H9 (cell line): ENCODE results near the gene ECEL1. TPM values are rescaled to one million over a fixed set of nuclear protein-coding genes. Genes with fewer than 3 reads are reported as not detected.

Experiments
- DNase-seq: peaks from one replicate; pipeline ENCODE4 v3.0.0-alpha.2; 2017
- H2AFZ ChIP-seq: one replicate; pipeline ENCODE4 v1.6.1; 2013; ENCODE audit warnings: mild to moderate bottlenecking, low read length, control low read depth, moderate library complexity
- H2AK5ac ChIP-seq: 2 replicates; pipeline ENCODE4 v1.6.1; 2013; ENCODE audit warnings: low read length, control low read depth, mixed read lengths; ENCODE audit not compliant: insufficient read length
- H2BK120ac ChIP-seq: one replicate; pipeline ENCODE4 v1.6.1; 2013; ENCODE audit warnings: low read depth, mild to moderate bottlenecking, low read length, control low read depth, inconsistent platforms; ENCODE audit not compliant: poor library complexity, severe bottlenecking
- H2BK12ac ChIP-seq: 2 replicates; pipeline ENCODE4 v1.6.1; 2013; ENCODE audit warnings: low read length, control low read depth, mixed read lengths, low read depth; ENCODE audit not compliant: insufficient read length
- H2BK15ac ChIP-seq: 2 replicates; pipeline ENCODE4 v1.6.1; 2013; ENCODE audit warnings: low read depth, low read length, control low read depth
- H2BK20ac ChIP-seq: one replicate; pipeline ENCODE4 v1.6.1; 2013; ENCODE audit warnings: low read depth, mild to moderate bottlenecking, low read length, control low read depth, inconsistent platforms; ENCODE audit not compliant: poor library complexity, severe bottlenecking
- H2BK5ac ChIP-seq: 2 replicates; pipeline ENCODE4 v1.6.1; 2013; ENCODE audit warnings: low read length, control low read depth, mixed read lengths; ENCODE audit not compliant: insufficient read length
- H3K14ac ChIP-seq: 2 replicates; pipeline ENCODE4 v1.6.1; 2013; ENCODE audit warnings: low read length, control low read depth; ENCODE audit not compliant: insufficient read depth
- H3K18ac ChIP-seq: 2 replicates; pipeline ENCODE4 v1.6.1; 2013; ENCODE audit warnings: low read depth, mild to moderate bottlenecking, mixed read lengths, low read length, control low read depth; ENCODE audit not compliant: insufficient read length
- H3K23ac ChIP-seq: 2 replicates; pipeline ENCODE4 v1.6.1; 2013; ENCODE audit warnings: low read length, control low read depth, mixed read lengths, low read depth; ENCODE audit not compliant: insufficient read length
- H3K23me2 ChIP-seq: 2 replicates; pipeline ENCODE4 v1.6.1; 2013; ENCODE audit warnings: low read depth, mild to moderate bottlenecking, mixed read lengths, low read length, control low read depth; ENCODE audit not compliant: insufficient read length, poor library complexity, severe bottlenecking
- H3K27ac ChIP-seq: 2 replicates; pipeline ENCODE4 v1.5.1; 2013; ENCODE audit warnings: low read length, control low read depth, mixed read lengths, low read depth; ENCODE audit not compliant: insufficient read length
- H3K27me3 ChIP-seq: 2 replicates; pipeline ENCODE4 v1.6.1; 2013; ENCODE audit warnings: low read length, control low read depth, inconsistent platforms; ENCODE audit not compliant: insufficient read depth
- H3K4ac ChIP-seq: 2 replicates; pipeline ENCODE4 v1.6.1; 2013; ENCODE audit warnings: low read depth, mild to moderate bottlenecking, control low read depth, inconsistent platforms, low read length, moderate library complexity
- H3K4me1 ChIP-seq: 2 replicates; pipeline ENCODE4 v1.6.1; 2013; ENCODE audit warnings: low read length, control low read depth, inconsistent platforms; ENCODE audit not compliant: insufficient read depth
- H3K4me2 ChIP-seq: 2 replicates; pipeline ENCODE4 v1.6.1; 2013; ENCODE audit warnings: low read length, control low read depth, mixed read lengths; ENCODE audit not compliant: insufficient read length, insufficient read depth
- H3K56ac ChIP-seq: 2 replicates; pipeline ENCODE4 v1.6.1; 2013; ENCODE audit warnings: low read depth, mild to moderate bottlenecking, mixed read lengths, low read length, control low read depth; ENCODE audit not compliant: insufficient read length
- H3K79me1 ChIP-seq: 2 replicates; pipeline ENCODE4 v1.6.1; 2013; ENCODE audit warnings: low read depth, mild to moderate bottlenecking, moderate library complexity, low read length, control low read depth, inconsistent platforms; ENCODE audit not compliant: insufficient read depth, poor library complexity, severe bottlenecking
- H3K79me2 ChIP-seq: 2 replicates; pipeline ENCODE4 v1.6.1; 2013; ENCODE audit warnings: low read length, control low read depth, inconsistent platforms; ENCODE audit not compliant: insufficient read depth
- H3K9ac ChIP-seq: 2 replicates; pipeline ENCODE4 v1.6.1; 2013; ENCODE audit warnings: low read length, control low read depth, mixed read lengths; ENCODE audit not compliant: insufficient read length; ENCODE audit errors: extremely low read depth
- H3K9me3 ChIP-seq: one replicate; pipeline ENCODE4 v1.6.1; 2013; ENCODE audit warnings: low read depth, low read length, inconsistent platforms; ENCODE audit not compliant: control insufficient read depth
- H3T11ph ChIP-seq: one replicate; pipeline ENCODE4 v1.6.1; 2013; ENCODE audit warnings: mild to moderate bottlenecking, low read length, control low read depth, inconsistent platforms
- H4K20me1 ChIP-seq: one replicate; pipeline ENCODE4 v1.6.1; 2013; ENCODE audit not compliant: control insufficient read depth, insufficient read length, insufficient read depth
- H4K5ac ChIP-seq: 2 replicates; pipeline ENCODE4 v1.6.1; 2013; ENCODE audit warnings: low read depth, mild to moderate bottlenecking, mixed read lengths, low read length, control low read depth; ENCODE audit not compliant: insufficient read length
- H4K8ac ChIP-seq: replicated peaks from 2 replicates; pipeline ENCODE4 v1.6.1; 2013; ENCODE audit warnings: low read length, control low read depth, mixed read lengths, low read depth; ENCODE audit not compliant: insufficient read length
- H4K91ac ChIP-seq: 2 replicates; pipeline ENCODE4 v1.6.1; 2013; ENCODE audit warnings: low read depth, mild to moderate bottlenecking, moderate library complexity, mixed read lengths, low read length, control low read depth; ENCODE audit not compliant: insufficient read length
- H3K27ac Mint-ChIP-seq, 3 experiments: 2 replicates in 2 of 3; 3 replicates in 1 of 3; pipeline ENCODE4 v1.8.0; 2020 to 2021; ENCODE audit warnings: mixed read lengths in 3 of 3, mild to moderate bottlenecking in 1 of 3, moderate library complexity in 1 of 3
- H3K27me3 Mint-ChIP-seq: 2 replicates; pipeline ENCODE4 v1.8.0; 2021; ENCODE audit warnings: low read depth, mild to moderate bottlenecking, moderate library complexity, mixed read lengths
- H3K36me3 Mint-ChIP-seq, 3 experiments: 2 replicates in 2 of 3; 3 replicates in 1 of 3; pipeline ENCODE4 v1.8.0; 2020 to 2021; ENCODE audit warnings: low read depth in 3 of 3, mixed read lengths in 3 of 3; ENCODE audit not compliant: insufficient read depth in 1 of 3
- H3K4me1 Mint-ChIP-seq, 2 experiments: 2 replicates each; pipeline ENCODE4 v1.8.0; 2020; ENCODE audit warnings: mixed read lengths in 2 of 2
- H3K4me3 Mint-ChIP-seq, 2 experiments: 2 replicates in 1 of 2; 3 replicates in 1 of 2; pipeline ENCODE4 v1.8.0; 2020 to 2021; ENCODE audit warnings: mild to moderate bottlenecking in 2 of 2, mixed read lengths in 2 of 2, moderate library complexity in 1 of 2
- H3K9me3 Mint-ChIP-seq, 2 experiments: 2 replicates in 1 of 2; 3 replicates in 1 of 2; pipeline ENCODE4 v1.8.0; 2020; ENCODE audit warnings: mild to moderate bottlenecking in 2 of 2, mixed read lengths in 2 of 2, moderate library complexity in 1 of 2
- CTCF ChIP-seq: fragments of 200-600 bp; sonication (generic); conservative IDR thresholded peaks from 3 replicates; pipeline ENCODE4 v1.8.0; 2021; ENCODE audit warnings: antibody characterized with exemption, mild to moderate bottlenecking
- WGBS: extraction: QIAGEN DNeasy Blood & Tissue Kit; methylation state at CpG from one replicate; pipeline ENCODE4 v1.1.7; 2013; ENCODE audit warnings: missing lambda C conversion rate, low lambda C conversion rate, mixed read lengths; ENCODE audit not compliant: insufficient read length; ENCODE audit errors: extremely low coverage; 5-methylcytosine and 5-hydroxymethylcytosine counted together
- total RNA-seq: library from RNA; stranded (reverse); gene quantifications from 2 replicates; pipeline ENCODE4 v1.2.1, GENCODE V29; 2021

ECEL1 gene
- total RNA-seq, 1 experiment from 2014 or later: 8.4 TPM

- H3K27ac ChIP-seq: no peak overlapping the region
- no peak overlapping the region for H2AK5ac ChIP-seq
- H3K4me2 ChIP-seq: no peak overlapping the region
- H3K9ac ChIP-seq: no peak overlapping the region
- H3K9me3 Mint-ChIP-seq: no peaks in the 10 kb centered on the region; a peak in 1 of 5 replicates
- TF ChIP-seq CTCF: no peak
- WGBS: no CpG with 5 or more reads among the region's 12 CpGs
- no peak overlapping the region for H3K4me3 Mint-ChIP-seq
- no peaks in the 10 kb centered on the region; the same call in 1 of the 2 replicates for H3K27me3 ChIP-seq
- no peak overlapping the region for H2AFZ ChIP-seq
- no peak overlapping the region for H2BK12ac ChIP-seq
- no peaks in the 10 kb centered on the region for H3K79me2 ChIP-seq
- no peak overlapping the region for H2BK5ac ChIP-seq
- no peak overlapping the region for H2BK120ac ChIP-seq
- no peaks in the 10 kb centered on the region for H3K23me2 ChIP-seq
- no peak overlapping the region for H3K14ac ChIP-seq
- H4K91ac ChIP-seq: no peak overlapping the region
- no peak overlapping the region for H3K56ac ChIP-seq
- no peaks in the 10 kb centered on the region for H3K4me1 ChIP-seq
- H2BK20ac ChIP-seq: no peak overlapping the region
- no peak overlapping the region for H3K4ac ChIP-seq
- no peaks in the 10 kb centered on the region for H3K79me1 ChIP-seq
- H2BK15ac ChIP-seq: no peak overlapping the region
- peak; percentile 20 for DNase-seq
- H3K27me3 Mint-ChIP-seq: peaks cover 2% of the 10 kb centered on the region; the same call in 1 of the 2 replicates
- H3K27ac Mint-ChIP-seq: no peak overlapping the region
- no peak overlapping the region for H3T11ph ChIP-seq
- H3K18ac ChIP-seq: no peak overlapping the region
- H4K20me1 ChIP-seq: no peaks in the 10 kb centered on the region
- H3K9me3 ChIP-seq: no peaks in the 10 kb centered on the region
- H4K5ac ChIP-seq: no peak overlapping the region
- no peak overlapping the region for H4K8ac ChIP-seq
- H3K36me3 Mint-ChIP-seq: no peaks in the 10 kb centered on the region
- H3K23ac ChIP-seq: no peak overlapping the region
- peaks cover 12 to 16% of the 10 kb centered on the region in 2 experiments for H3K4me1 Mint-ChIP-seq
Measured at GRCh38 chr2:232441147-232441651, 46.4 kb downstream of the ECEL1 start.
